ENCODE results near the gene PTPN21. TPM values are rescaled to one million over a fixed set of nuclear protein-coding genes. Genes with fewer than 3 reads are reported as not detected.

PTPN21 gene
- total RNA-seq, 1 donor, result 17.4 TPM

DNA sequence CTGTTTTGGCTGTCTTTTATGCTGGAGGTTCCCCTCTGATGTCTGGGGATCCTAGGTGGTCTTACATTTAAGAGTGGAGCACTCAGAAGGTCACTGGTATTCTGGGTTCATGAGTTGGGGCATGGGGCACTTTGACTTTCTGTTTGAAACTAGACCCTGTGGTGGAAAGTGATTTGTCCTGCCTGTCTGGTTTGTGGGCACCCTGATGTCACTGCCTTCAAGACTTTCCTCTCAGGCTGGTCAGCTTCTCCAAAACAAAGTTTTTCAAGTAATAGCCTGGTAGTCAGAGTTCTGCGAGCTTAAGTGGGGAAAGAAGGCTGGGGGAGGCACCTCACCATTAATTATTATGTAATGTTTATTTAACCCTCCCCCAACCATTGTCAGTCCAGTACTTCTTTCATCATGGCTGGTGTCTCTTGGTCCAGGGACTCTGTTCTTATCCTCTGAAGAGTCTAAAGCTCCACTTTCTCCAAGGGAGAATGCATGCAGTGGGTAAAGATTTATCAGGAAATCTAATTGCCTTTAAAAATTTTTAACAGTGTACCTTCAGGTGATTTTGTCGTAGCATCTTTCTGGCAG lies 43.4 kb upstream of the PTPN21 start:
- Histone ChIP-seq H3K4me3 (ENCODE audit: insufficient read depth, low read length) (no peak overlapping the region), H3K4me2 (ENCODE audit: insufficient read depth, low read length) (no peak overlapping the region), H3K27ac (ENCODE audit: low read depth, low read length) (no peak overlapping the region), H3K79me2 (ENCODE audit: insufficient read depth, low read length) (peaks cover 5% of the 10 kb centered on the region), H4K20me1 (ENCODE audit: insufficient read depth, low read length) (peaks cover 6% of the 10 kb centered on the region), H3K4me1 (ENCODE audit: insufficient read depth, low read length) (no peaks in the 10 kb centered on the region), H3K27me3 (ENCODE audit: insufficient read depth, low read length) (no peaks in the 10 kb centered on the region), H3K9me3 (ENCODE audit: low read depth, low read length) (no peaks in the 10 kb centered on the region), H2AFZ (ENCODE audit: low read length) (no peak overlapping the region), H3K36me3 (ENCODE audit: insufficient read depth, low read length) (peaks cover 86% of the 10 kb centered on the region)
- no peak for DNase-seq (ENCODE audit: insufficient read length, low spot score, missing footprints)
- TF ChIP-seq, protein P1, sequence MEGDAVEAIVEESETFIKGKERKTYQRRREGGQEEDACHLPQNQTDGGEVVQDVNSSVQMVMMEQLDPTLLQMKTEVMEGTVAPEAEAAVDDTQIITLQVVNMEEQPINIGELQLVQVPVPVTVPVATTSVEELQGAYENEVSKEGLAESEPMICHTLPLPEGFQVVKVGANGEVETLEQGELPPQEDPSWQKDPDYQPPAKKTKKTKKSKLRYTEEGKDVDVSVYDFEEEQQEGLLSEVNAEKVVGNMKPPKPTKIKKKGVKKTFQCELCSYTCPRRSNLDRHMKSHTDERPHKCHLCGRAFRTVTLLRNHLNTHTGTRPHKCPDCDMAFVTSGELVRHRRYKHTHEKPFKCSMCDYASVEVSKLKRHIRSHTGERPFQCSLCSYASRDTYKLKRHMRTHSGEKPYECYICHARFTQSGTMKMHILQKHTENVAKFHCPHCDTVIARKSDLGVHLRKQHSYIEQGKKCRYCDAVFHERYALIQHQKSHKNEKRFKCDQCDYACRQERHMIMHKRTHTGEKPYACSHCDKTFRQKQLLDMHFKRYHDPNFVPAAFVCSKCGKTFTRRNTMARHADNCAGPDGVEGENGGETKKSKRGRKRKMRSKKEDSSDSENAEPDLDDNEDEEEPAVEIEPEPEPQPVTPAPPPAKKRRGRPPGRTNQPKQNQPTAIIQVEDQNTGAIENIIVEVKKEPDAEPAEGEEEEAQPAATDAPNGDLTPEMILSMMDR (IDR thresholded peaks at IDR 0.05; ENCODE audit: extremely low read depth, low read depth, low read length), result no peak

DNA sequence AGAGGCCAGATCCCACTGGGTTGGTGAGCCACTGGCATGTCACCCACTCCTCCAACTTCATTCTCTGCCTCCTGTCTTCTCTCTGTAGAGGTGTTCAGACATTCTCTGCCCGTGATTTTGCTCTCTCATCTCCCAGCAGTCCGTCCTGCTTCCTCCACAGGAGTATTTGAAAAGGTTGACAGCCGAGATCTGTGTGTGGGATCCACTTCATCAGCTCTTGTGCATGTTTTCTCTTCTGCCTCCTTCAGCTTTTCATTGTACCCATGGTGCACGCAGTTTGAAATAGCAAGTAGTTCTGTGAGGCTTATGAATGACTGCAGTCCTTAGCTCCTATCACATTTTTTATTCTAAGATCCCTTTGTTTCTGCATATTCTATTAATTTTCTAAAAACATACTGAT lies 42.8 kb upstream of the PTPN21 start:
- peaks cover 5% of the 10 kb centered on the region for H3K79me2 ChIP-seq (ENCODE audit: insufficient read depth, low read length)
- H3K9me3 ChIP-seq (ENCODE audit: low read depth, low read length), result no peaks in the 10 kb centered on the region
- no peak overlapping the region for H3K27ac ChIP-seq (ENCODE audit: low read depth, low read length)

DNA sequence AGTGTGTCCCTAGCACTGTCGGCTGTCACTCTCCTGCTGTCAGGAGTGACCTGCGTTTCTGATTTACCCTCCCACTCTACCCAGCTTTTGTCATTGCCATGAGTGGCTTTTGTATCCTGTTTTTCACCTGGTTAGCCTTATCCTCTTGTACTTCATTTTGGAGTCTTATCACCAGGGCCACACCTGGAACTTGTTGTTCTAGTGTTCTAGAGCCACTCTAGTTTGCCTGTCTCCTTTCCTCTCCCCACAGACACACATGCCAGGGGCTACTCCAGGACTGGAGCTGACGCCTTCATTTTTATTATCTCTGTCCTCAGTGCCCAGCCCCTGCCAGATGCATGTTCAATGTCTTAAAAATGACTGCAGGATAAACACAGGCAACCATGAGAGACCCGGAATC lies 42.2 kb upstream of the PTPN21 start:
- Histone ChIP-seq H3K9me3 (ENCODE audit: low read depth, low read length) (no peaks in the 10 kb centered on the region), H3K4me1 (ENCODE audit: insufficient read depth, low read length) (no peaks in the 10 kb centered on the region), H3K4me2 (ENCODE audit: insufficient read depth, low read length) (no peak overlapping the region), H3K36me3 (ENCODE audit: insufficient read depth, low read length) (peaks cover 77% of the 10 kb centered on the region), H3K4me3 (ENCODE audit: insufficient read depth, low read length) (no peak overlapping the region), H3K27ac (ENCODE audit: low read depth, low read length) (no peak overlapping the region), H4K20me1 (ENCODE audit: insufficient read depth, low read length) (peaks cover 6% of the 10 kb centered on the region), H3K79me2 (ENCODE audit: insufficient read depth, low read length) (peaks cover 5% of the 10 kb centered on the region), H2AFZ (ENCODE audit: low read length) (no peak overlapping the region), H3K27me3 (ENCODE audit: insufficient read depth, low read length) (no peaks in the 10 kb centered on the region)
- TF ChIP-seq, protein P1 (IDR thresholded peaks at IDR 0.05; ENCODE audit: extremely low read depth, low read depth, low read length), result no peak
- DNase-seq (ENCODE audit: insufficient read length, low spot score, missing footprints), result no peak

More for the DNA sequence above, 42.8 kb upstream of the PTPN21 start:
- Histone ChIP-seq H3K4me1 (ENCODE audit: insufficient read depth, low read length) (no peaks in the 10 kb centered on the region), H3K4me3 (ENCODE audit: insufficient read depth, low read length) (no peak overlapping the region), H2AFZ (ENCODE audit: low read length) (no peak overlapping the region), H3K36me3 (ENCODE audit: insufficient read depth, low read length) (peaks cover 82% of the 10 kb centered on the region), H4K20me1 (ENCODE audit: insufficient read depth, low read length) (peaks cover 6% of the 10 kb centered on the region), H3K4me2 (ENCODE audit: insufficient read depth, low read length) (no peak overlapping the region), H3K27me3 (ENCODE audit: insufficient read depth, low read length) (no peaks in the 10 kb centered on the region)
- TF ChIP-seq, protein P1 (IDR thresholded peaks at IDR 0.05; ENCODE audit: extremely low read depth, low read depth, low read length), result no peak
- no peak for DNase-seq (ENCODE audit: insufficient read length, low spot score, missing footprints)

DNA sequence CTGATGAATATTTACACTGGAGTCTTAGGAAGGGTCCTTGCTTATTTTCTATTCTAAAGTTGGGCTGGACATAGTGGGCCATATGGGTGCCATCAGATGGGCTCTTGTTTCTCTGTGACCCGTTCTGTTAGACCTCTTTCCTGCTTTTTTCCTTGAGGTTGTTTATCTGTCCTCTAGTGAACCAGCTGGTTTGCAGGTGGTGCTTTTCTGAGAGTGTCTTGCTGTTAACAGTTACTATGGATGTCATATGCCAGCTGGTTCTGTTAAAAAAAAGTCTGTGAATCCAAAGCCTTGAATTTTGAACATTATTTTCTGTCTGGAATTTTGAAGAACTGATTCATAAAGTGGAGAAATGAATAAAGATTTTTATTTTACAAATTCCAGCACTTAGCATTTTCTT lies 37.2 kb upstream of the PTPN21 start:
- peaks cover 3% of the 10 kb centered on the region for H3K4me1 ChIP-seq (ENCODE audit: insufficient read depth, low read length)
- H2AFZ ChIP-seq (ENCODE audit: low read length), result no peak overlapping the region
- peaks cover 56% of the 10 kb centered on the region for H3K36me3 ChIP-seq (ENCODE audit: insufficient read depth, low read length)
- DNase-seq (ENCODE audit: insufficient read length, low spot score, missing footprints), result no peak
- H3K27me3 ChIP-seq (ENCODE audit: insufficient read depth, low read length), result no peaks in the 10 kb centered on the region
- no peak overlapping the region for H3K4me2 ChIP-seq (ENCODE audit: insufficient read depth, low read length)
- no peak overlapping the region for H3K4me3 ChIP-seq (ENCODE audit: insufficient read depth, low read length)
- no peaks in the 10 kb centered on the region for H4K20me1 ChIP-seq (ENCODE audit: insufficient read depth, low read length)
- H3K9me3 ChIP-seq (ENCODE audit: low read depth, low read length), result no peaks in the 10 kb centered on the region
- H3K79me2 ChIP-seq (ENCODE audit: insufficient read depth, low read length), result peaks cover 5% of the 10 kb centered on the region
- TF ChIP-seq, protein P1 (IDR thresholded peaks at IDR 0.05; ENCODE audit: extremely low read depth, low read depth, low read length), result no peak
- no peak overlapping the region for H3K27ac ChIP-seq (ENCODE audit: low read depth, low read length)

All from osteoblast (primary cell).